CD14-positive monocyte (primary cell): ENCODE data around the gene NAP1L1. TPM values are rescaled to one million over a fixed set of nuclear protein-coding genes. Genes with fewer than 3 reads are reported as not detected.
A peak's percentile ranks its signal among the peaks of the same experiment; 100 is the strongest.

Source experiments
- DNase-seq, 3 donors: peaks; one replicate each; pipeline ENCODE4 v3.0.0-alpha.2; 2011 to 2022
- H2AFZ ChIP-seq: 2 replicates; pipeline ENCODE4 v1.6.0; 2012; ENCODE audit warnings: mild to moderate bottlenecking, low read depth, low read length, inconsistent platforms; ENCODE audit not compliant: insufficient read depth, poor library complexity, severe bottlenecking
- H3K27ac ChIP-seq, 2 donors: 1 replicate in 1 of 2; 2 replicates in 1 of 2; pipeline ENCODE4 v1.5.1; 2012 to 2013; ENCODE audit warnings: low read length in 2 of 2, control low read depth in 1 of 2, inconsistent platforms in 1 of 2, low read depth in 1 of 2, mild to moderate bottlenecking in 1 of 2
- H3K27me3 ChIP-seq, 2 donors: one replicate each; pipeline versions ENCODE4 v1.6.0 to v1.6.1; 2011 to 2013; ENCODE audit warnings: low read length in 2 of 2; ENCODE audit not compliant: control insufficient read depth in 2 of 2, insufficient read depth in 2 of 2
- H3K36me3 ChIP-seq, 2 donors: replicated peaks in 1 of 2; 1 replicate in 1 of 2; 2 replicates in 1 of 2; pipeline versions ENCODE4 v1.5.1 to v1.6.1; 2012 to 2013; ENCODE audit warnings: low read length in 2 of 2, control low read depth in 1 of 2, inconsistent platforms in 1 of 2, mild to moderate bottlenecking in 1 of 2; ENCODE audit not compliant: insufficient read depth in 2 of 2, control insufficient read depth in 1 of 2
- H3K4me1 ChIP-seq, 2 donors: 1 replicate in 1 of 2; 2 replicates in 1 of 2; pipeline versions ENCODE4 v1.5.1 to v1.6.1; 2012 to 2013; ENCODE audit warnings: low read length in 2 of 2, control low read depth in 1 of 2, inconsistent platforms in 1 of 2, mild to moderate bottlenecking in 1 of 2, moderate library complexity in 1 of 2; ENCODE audit not compliant: insufficient read depth in 2 of 2, control insufficient read depth in 1 of 2
- H3K4me2 ChIP-seq: replicated peaks from 2 replicates; pipeline ENCODE3; 2012; ENCODE audit warnings: low read length, moderate library complexity, mild to moderate bottlenecking; ENCODE audit not compliant: poor library complexity, severe bottlenecking; ENCODE audit errors: extremely low read depth
- H3K4me3 ChIP-seq, 3 experiments: fragments of 200-600 bp in 1 of 3; sonication (generic) in 1 of 3; replicated peaks in 1 of 3; 1 replicate in 2 of 3; 2 replicates in 1 of 3; pipeline ENCODE4 v1.5.1; 2011 to 2013; ENCODE audit warnings: low read length in 3 of 3, mild to moderate bottlenecking in 3 of 3, control low read depth in 2 of 3, low read depth in 2 of 3, inconsistent platforms in 1 of 3, moderate library complexity in 1 of 3
- H3K79me2 ChIP-seq: 2 replicates; pipeline ENCODE4 v1.6.0; 2012; ENCODE audit warnings: mild to moderate bottlenecking, control low read depth, inconsistent platforms, low read length, moderate library complexity; ENCODE audit not compliant: insufficient read depth
- H3K9ac ChIP-seq: 2 replicates; pipeline ENCODE4 v1.6.0; 2017; ENCODE audit warnings: low read length, mild to moderate bottlenecking; ENCODE audit not compliant: insufficient read depth, poor library complexity, severe bottlenecking
- H3K9me3 ChIP-seq, 2 donors: replicated peaks in 1 of 2; 1 replicate in 1 of 2; 2 replicates in 1 of 2; pipeline versions ENCODE4 v1.5.1 to v1.6.1; 2012 to 2013; ENCODE audit warnings: low read length in 2 of 2, control low read depth in 1 of 2; ENCODE audit not compliant: control insufficient read depth in 1 of 2, insufficient read depth in 1 of 2
- H4K20me1 ChIP-seq: 2 replicates; pipeline ENCODE4 v1.6.0; 2012; ENCODE audit warnings: mild to moderate bottlenecking, low read length, control low read depth, moderate library complexity; ENCODE audit not compliant: insufficient read depth
- H3K27ac Mint-ChIP-seq, 7 donors: one replicate each; pipeline ENCODE4 v1.8.0; 2020; ENCODE audit warnings: mild to moderate bottlenecking in 7 of 7, mixed read lengths in 7 of 7, moderate library complexity in 6 of 7, inconsistent platforms in 2 of 7
- H3K27me3 Mint-ChIP-seq, 3 donors: one replicate each; pipeline ENCODE4 v1.8.0; 2021 to 2022; ENCODE audit warnings: low read depth in 3 of 3, mild to moderate bottlenecking in 3 of 3, mixed read lengths in 3 of 3, moderate library complexity in 3 of 3, inconsistent platforms in 1 of 3
- H3K36me3 Mint-ChIP-seq, 2 donors: one replicate each; pipeline ENCODE4 v1.8.0; 2020; ENCODE audit warnings: mixed read lengths in 2 of 2, inconsistent platforms in 1 of 2, mild to moderate bottlenecking in 1 of 2
- H3K4me1 Mint-ChIP-seq: one replicate; pipeline ENCODE4 v1.8.0; 2020; ENCODE audit warnings: mild to moderate bottlenecking, mixed read lengths
- H3K4me3 Mint-ChIP-seq, 2 donors: one replicate each; pipeline ENCODE4 v1.8.0; 2020; ENCODE audit warnings: mild to moderate bottlenecking in 2 of 2, mixed read lengths in 2 of 2, moderate library complexity in 1 of 2
- H3K9me3 Mint-ChIP-seq, 7 donors: one replicate each; pipeline ENCODE4 v1.8.0; 2020 to 2022; ENCODE audit warnings: mixed read lengths in 7 of 7, mild to moderate bottlenecking in 6 of 7, moderate library complexity in 6 of 7, inconsistent platforms in 2 of 7
- CTCF ChIP-seq: fragments of 200-600 bp; IDR thresholded peaks from one replicate; pipeline ENCODE4 v1.8.0; 2022; ENCODE audit warnings: antibody characterized with exemption, mild to moderate bottlenecking
- WGBS: methylation state at CpG from one replicate; pipeline ENCODE4 v1.1.5; 2013; ENCODE audit warnings: missing lambda C conversion rate; ENCODE audit not compliant: insufficient coverage; 5-methylcytosine and 5-hydroxymethylcytosine counted together
- intact Hi-C, 2 donors: fragments of 100-400 bp; cut with micrococcal nuclease; formaldehyde crosslinking; loops; one replicate each; pipeline versions ENCODE4 v1.15.0 to v1.15.1; 2023
- polyA plus RNA-seq, 3 donors: library from polyadenylated mRNA; depleted of rRNA in 1 of 3; unstranded in 2 of 3; stranded (reverse) in 1 of 3; fragments of 300-500 nt in 2 of 3; fragments of >200 nt in 1 of 3; fragmentation: Illumina TruSeq in 2 of 3; gene quantifications; 1 replicate in 2 of 3; 2 replicates in 1 of 3; pipeline ENCODE4 v1.2.3, GENCODE V29; 2012 to 2021

Gene NAP1L1
- polyA plus RNA-seq, 3 donors: 98.3 to 164 (median 111) TPM

GRCh38 chr12:76069339-76069738 is 15.1 kb downstream of the NAP1L1 start:
- H3K27ac Mint-ChIP-seq: peak overlapping the region in 3 of 7 donors; percentile 33 to 38 (median 33)
- Histone ChIP-seq H2AFZ (no peak overlapping the region), H3K79me2 (peaks cover 89% of the 10 kb centered on the region), H3K4me2 (no peak overlapping the region), H3K4me1 (no peaks in the 10 kb centered on the region), H3K4me3 (no peak overlapping the region), H3K27me3 (no peaks in the 10 kb centered on the region), H4K20me1 (peaks cover 39% of the 10 kb centered on the region), H3K36me3 (peaks cover 38 to 59% of the 10 kb centered on the region in 2 donors), H3K9ac (no peak overlapping the region), H3K9me3 (peaks cover 0 to 12% of the 10 kb centered on the region in 2 donors), H3K27ac (peak overlapping the region in 1 of 2 donors; percentile 13)
- peaks cover 3% of the 10 kb centered on the region for H3K4me1 Mint-ChIP-seq
- peaks cover 60 to 66% of the 10 kb centered on the region in 2 donors for H3K36me3 Mint-ChIP-seq
- intact Hi-C loops: no loop called here
- no peak for TF ChIP-seq CTCF
- H3K9me3 Mint-ChIP-seq: peaks cover 8 to 16% (median 12%) of the 10 kb centered on the region in 7 donors
- no peaks in the 10 kb centered on the region for H3K27me3 Mint-ChIP-seq
- DNase-seq: no peak
- H3K4me3 Mint-ChIP-seq: no peak overlapping the region

- peaks cover 62 to 89% of the 10 kb centered on the region in 2 donors for H3K36me3 Mint-ChIP-seq
These were observed 18.6 kb downstream of the NAP1L1 start for GRCh38 chr12:76065917-76066316.

More at GRCh38 chr12:76065917-76066316, 18.6 kb downstream of the NAP1L1 start:
- no CpG with 5 or more reads among the region's 3 CpGs for WGBS
- Mint-ChIP-seq H3K27me3 (no peaks in the 10 kb centered on the region), H3K4me1 (peaks cover 3% of the 10 kb centered on the region), H3K4me3 (no peak overlapping the region), H3K9me3 (peaks cover 8 to 18% (median 13%) of the 10 kb centered on the region in 7 donors), H3K27ac (no peak overlapping the region)
- H3K4me2 ChIP-seq: no peak overlapping the region
- no peaks in the 10 kb centered on the region for H3K4me1 ChIP-seq
- H2AFZ ChIP-seq: no peak overlapping the region
- H3K9me3 ChIP-seq: peaks cover 0 to 12% of the 10 kb centered on the region in 2 donors
- no peak overlapping the region for H3K4me3 ChIP-seq
- no peak overlapping the region for H3K27ac ChIP-seq
- H3K9ac ChIP-seq: no peak overlapping the region
- no peak for TF ChIP-seq CTCF
- peaks cover 78% of the 10 kb centered on the region for H3K79me2 ChIP-seq
- peaks cover 38% of the 10 kb centered on the region for H4K20me1 ChIP-seq
- no peaks in the 10 kb centered on the region for H3K27me3 ChIP-seq
- H3K36me3 ChIP-seq: peaks cover 54 to 86% of the 10 kb centered on the region in 2 donors
- intact Hi-C loops: no loop called here
- no peak for DNase-seq
